Measurements from ENCODE around the gene ZNF619. TPM values are rescaled to one million over a fixed set of nuclear protein-coding genes. Genes with fewer than 3 reads are reported as not detected.

Gene ZNF619
- total and polyA plus RNA-seq, 9 of the 15 experiments (the other 6 are each of a cell fraction or from before 2014, with no cell fraction given): 1.3 to 9.1 (median 6.3) TPM

DNA sequence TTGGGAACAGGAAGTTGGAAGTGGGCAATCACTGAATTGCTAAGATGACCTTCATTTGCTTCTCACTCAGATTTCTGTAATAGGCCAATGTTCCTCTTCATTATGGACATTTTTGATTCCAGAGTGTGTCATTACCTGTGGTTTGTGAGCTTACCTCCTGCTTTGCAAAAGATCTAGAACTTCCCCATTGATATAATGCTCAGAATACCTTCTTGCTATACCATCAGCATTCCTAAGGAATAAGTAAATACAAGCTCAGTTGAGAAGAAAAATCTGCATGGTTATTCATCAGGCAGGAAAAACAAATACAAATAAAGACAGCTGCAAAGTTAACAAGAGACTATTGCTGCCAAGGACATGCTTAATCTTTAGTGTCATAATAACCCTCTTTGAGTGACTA, 25.4 kb upstream of the ZNF619 start:
- Histone ChIP-seq H3K4me3 (no peak overlapping the region), H3K9ac (ENCODE audit: insufficient read depth in 1 of 2, low read depth in 2 of 2, low read length in 2 of 2) (no peak overlapping the region), H4K20me1 (replicated peaks; ENCODE audit: control insufficient read depth, insufficient read depth, low read length) (no peaks in the 10 kb centered on the region), H3K27ac (ENCODE audit: extremely low read depth, low read depth, low read length) (no peak overlapping the region), H3K27me3 (ENCODE audit: control insufficient read depth in 2 of 2, insufficient read depth in 2 of 2, low read length in 2 of 2) (no peaks in the 10 kb centered on the region), H3K79me2 (ENCODE audit: control insufficient read depth, insufficient read depth, low read length) (peaks cover 5% of the 10 kb centered on the region; the same call in 2 of the 3 replicates), H3K36me3 (ENCODE audit: control insufficient read depth, insufficient read depth, low read length) (no peaks in the 10 kb centered on the region), H2AFZ (ENCODE audit: low read depth, low read length) (no peak overlapping the region), H3K4me1 (replicated peaks in 1 of 2; ENCODE audit: control insufficient read depth in 2 of 2, insufficient read depth in 2 of 2, low read length in 2 of 2) (peaks cover 4 to 11% of the 10 kb centered on the region in 2 experiments; a peak in 4 of 5 replicates), H3K9me3 (replicated peaks; ENCODE audit: control insufficient read depth, insufficient read depth, low read depth, low read length) (no peaks in the 10 kb centered on the region), H3K9me1 (ENCODE audit: control insufficient read depth, insufficient read depth, low read length) (no peaks in the 10 kb centered on the region), H3K4me2 (ENCODE audit: insufficient read depth, low read length) (no peak overlapping the region)
- ATAC-seq: no peak
- intact Hi-C loops (cut with micrococcal nuclease): loop anchor here (10.0 kb wide), 1 partner anchor 1067 kb away; the partner anchor contains the start of gene SLC25A38
- no peak for TF ChIP-seq SIN3B (IDR thresholded peaks at IDR 0.05; ENCODE audit: low read depth)
- TF ChIP-seq ZNF239 (CRISPR knock-in tag; IDR thresholded peaks at IDR 0.05): no peak
- no peak for TF ChIP-seq ZNF431 (CRISPR knock-in tag; IDR thresholded peaks at IDR 0.05)
- FAIRE-seq: no peak
- CTCF ChIA-PET (ENCODE audit: low intra/inter-chr PET ratio): no interaction called here
- POLR2A ChIA-PET: interaction anchor here (0.8 to 4.4 kb wide), 4 partner anchors 8 to 157 kb away, joined by 3 to 37 read pairs (median 3); no protein-coding TSS in a partner anchor
- in situ Hi-C loops (cut with MboI): loop anchor here (25.0 kb wide), 1 partner anchor 1039 kb away; the partner anchor contains the start of gene RPSA
- no TSS peak for BruUV-seq (replicated peaks)
- DNase-seq (ENCODE audit: extremely low read depth in 1 of 4, low spot score in 3 of 4): no peak

DNA sequence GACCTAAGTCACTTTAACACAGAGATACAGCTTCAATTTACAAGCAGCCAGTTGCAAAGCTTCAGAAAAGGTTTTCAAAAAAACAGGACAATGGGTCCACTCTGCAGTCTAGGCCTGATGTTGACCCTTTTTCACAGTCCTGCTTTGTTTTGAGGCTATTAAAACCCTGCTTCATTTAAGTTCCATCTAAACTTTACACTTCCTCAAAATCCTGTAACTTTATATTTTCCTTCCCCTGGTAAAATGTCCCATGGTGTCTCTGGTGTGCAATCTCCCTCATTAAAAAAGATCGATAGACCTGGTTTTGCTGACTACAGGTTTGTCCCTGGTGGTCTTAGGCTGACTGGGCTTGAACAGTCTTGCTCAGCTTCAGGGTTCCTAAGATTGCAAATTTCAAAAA, 24.9 kb upstream of the ZNF619 start:
- peak overlapping the region; percentile 86; the same call in 2 of the 3 replicates for H3K27ac ChIP-seq (ENCODE audit: extremely low read depth, low read depth, low read length)
- in situ Hi-C loops (cut with MboI): loop anchor here (25.0 kb wide), 1 partner anchor 1040 kb away; the partner anchor contains the start of gene RPSA
- H3K27me3 ChIP-seq (ENCODE audit: control insufficient read depth in 2 of 2, insufficient read depth in 2 of 2, low read length in 2 of 2): no peaks in the 10 kb centered on the region
- 45% methylated on average over 1 of the region's 1 CpG for WGBS (ENCODE audit: insufficient coverage, low coverage, missing lambda C conversion rate)
- no peaks in the 10 kb centered on the region for H3K9me3 ChIP-seq (replicated peaks; ENCODE audit: control insufficient read depth, insufficient read depth, low read depth, low read length)
- H2AFZ ChIP-seq (ENCODE audit: low read depth, low read length): peak overlapping the region; percentile 95
- peak; percentile 59 for TF ChIP-seq SPI1 (IDR thresholded peaks at IDR 0.05; ENCODE audit: borderline replicate concordance, low read depth, low read length)
- TF ChIP-seq, protein P1, sequence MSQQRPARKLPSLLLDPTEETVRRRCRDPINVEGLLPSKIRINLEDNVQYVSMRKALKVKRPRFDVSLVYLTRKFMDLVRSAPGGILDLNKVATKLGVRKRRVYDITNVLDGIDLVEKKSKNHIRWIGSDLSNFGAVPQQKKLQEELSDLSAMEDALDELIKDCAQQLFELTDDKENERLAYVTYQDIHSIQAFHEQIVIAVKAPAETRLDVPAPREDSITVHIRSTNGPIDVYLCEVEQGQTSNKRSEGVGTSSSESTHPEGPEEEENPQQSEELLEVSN (IDR thresholded peaks at IDR 0.05; ENCODE audit: borderline replicate concordance in 1 of 2, extremely low read depth in 1 of 2, insufficient read depth in 1 of 2, insufficient read length in 1 of 2, low read depth in 1 of 2, low read length in 1 of 2, poor library complexity in 1 of 2, severe bottlenecking in 1 of 2): no peak
- FAIRE-seq: no peak
- no peak for ATAC-seq
- DNase-seq (ENCODE audit: extremely low read depth in 1 of 4, low spot score in 3 of 4): no peak
- intact Hi-C loops (cut with micrococcal nuclease): loop anchor here (2.0 to 10.0 kb wide), 2 partner anchors 73 to 1067 kb away; partner anchors contain the start of genes SLC25A38 and ZNF621
- CTCF ChIA-PET (ENCODE audit: low intra/inter-chr PET ratio): no interaction called here
- H3K79me2 ChIP-seq (ENCODE audit: control insufficient read depth, insufficient read depth, low read length): peaks cover 10% of the 10 kb centered on the region
- H3K4me3 ChIP-seq: peak overlapping the region; percentile 57
- H3K9me1 ChIP-seq (ENCODE audit: control insufficient read depth, insufficient read depth, low read length): no peaks in the 10 kb centered on the region
- peak overlapping the region; percentile 15 to 81; a peak in 3 of 4 replicates for H3K9ac ChIP-seq (ENCODE audit: insufficient read depth in 1 of 2, low read depth in 2 of 2, low read length in 2 of 2)
- BruUV-seq (replicated peaks): no TSS peak
- H3K4me1 ChIP-seq (replicated peaks in 1 of 2; ENCODE audit: control insufficient read depth in 2 of 2, insufficient read depth in 2 of 2, low read length in 2 of 2): peaks cover 5 to 11% of the 10 kb centered on the region in 2 experiments; a peak in 4 of 5 replicates
- peak overlapping the region; percentile 85 for H3K4me2 ChIP-seq (ENCODE audit: insufficient read depth, low read length)
- POLR2A ChIA-PET: interaction anchor here (0.8 to 4.4 kb wide), 6 partner anchors 8 to 158 kb away, joined by 3 to 37 read pairs (median 4); no protein-coding TSS in a partner anchor
- no peaks in the 10 kb centered on the region for H3K36me3 ChIP-seq (ENCODE audit: control insufficient read depth, insufficient read depth, low read length)
- no peaks in the 10 kb centered on the region for H4K20me1 ChIP-seq (replicated peaks; ENCODE audit: control insufficient read depth, insufficient read depth, low read length)

Measured in K562 (cell line).